ENCODE measurements around the gene LRRC40.
"Not testable (repeated sequence)": the region's sequence is repeated elsewhere in the genome, so short reads cannot be mapped to it uniquely, and the experiment has no call there.

The LRRC40 gene

GRCh38 chr1:70202173-70202758, 3.1 kb downstream of the LRRC40 start:
- DNase-seq (ENCODE audit: low spot score) = no peak

DNA sequence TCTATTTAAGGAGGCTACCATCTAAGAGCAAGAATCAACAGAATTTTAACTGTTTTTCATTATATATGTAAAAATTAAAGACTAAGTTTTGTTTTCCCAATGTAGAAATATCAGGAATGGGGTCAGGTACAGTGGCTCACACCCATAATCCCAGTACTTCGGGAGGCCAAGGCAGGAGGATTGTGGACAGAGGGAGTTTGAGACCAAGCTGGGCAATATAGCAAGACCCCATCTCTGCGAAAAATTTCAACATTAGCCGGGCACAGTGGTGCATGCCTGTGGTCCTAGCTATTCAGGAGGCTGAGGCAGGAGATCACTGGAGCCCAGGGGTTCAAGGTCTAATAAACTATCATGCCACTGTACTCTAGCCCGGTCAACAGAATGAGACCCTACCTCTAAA, 5.3 kb downstream of the LRRC40 start:
- DNase-seq (ENCODE audit: low spot score) = no peak

- no peak for DNase-seq (ENCODE audit: low spot score)
Observed at GRCh38 chr1:70196333-70196732, 9.0 kb downstream of the LRRC40 start.

DNA sequence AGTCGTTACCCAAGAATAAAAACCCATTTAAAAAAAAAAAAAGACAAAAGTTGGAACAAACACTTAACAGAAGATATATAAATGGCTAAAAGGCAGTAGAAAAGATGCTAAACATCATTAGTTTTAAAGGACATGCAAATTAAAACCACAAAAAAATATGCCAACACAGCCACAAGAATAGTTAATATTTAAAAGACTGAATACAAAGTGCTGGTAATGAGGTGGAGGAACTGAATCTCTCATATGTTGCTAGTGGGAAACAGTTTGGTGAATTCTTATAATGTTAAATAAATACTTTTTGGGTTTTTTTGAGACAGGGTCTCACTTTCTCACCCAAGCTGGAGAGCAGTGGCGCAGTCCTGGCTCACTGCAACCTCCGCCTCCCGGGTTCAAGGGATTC, 10.0 kb downstream of the LRRC40 start:
- DNase-seq (ENCODE audit: low spot score) = no peak

DNA sequence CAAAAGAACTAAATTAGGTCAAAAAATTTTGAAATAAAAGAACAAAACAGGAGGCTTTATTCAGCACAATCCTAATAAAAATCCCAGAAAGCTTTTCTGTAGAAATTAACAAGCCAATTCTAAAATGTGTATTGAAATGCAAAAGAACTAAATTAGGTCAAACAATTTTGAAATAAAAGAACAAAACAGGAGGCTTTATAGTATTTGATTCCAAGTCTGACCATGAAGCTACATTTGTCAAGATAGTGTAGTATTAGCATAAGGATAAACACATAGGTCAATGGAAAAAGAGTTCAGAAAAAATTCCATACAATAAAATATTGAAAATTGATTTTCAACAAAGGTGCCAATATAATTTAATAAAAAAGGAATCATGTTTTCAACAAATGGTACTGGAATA, 10.8 kb downstream of the LRRC40 start:
- no peak for DNase-seq (ENCODE audit: low spot score)

DNA sequence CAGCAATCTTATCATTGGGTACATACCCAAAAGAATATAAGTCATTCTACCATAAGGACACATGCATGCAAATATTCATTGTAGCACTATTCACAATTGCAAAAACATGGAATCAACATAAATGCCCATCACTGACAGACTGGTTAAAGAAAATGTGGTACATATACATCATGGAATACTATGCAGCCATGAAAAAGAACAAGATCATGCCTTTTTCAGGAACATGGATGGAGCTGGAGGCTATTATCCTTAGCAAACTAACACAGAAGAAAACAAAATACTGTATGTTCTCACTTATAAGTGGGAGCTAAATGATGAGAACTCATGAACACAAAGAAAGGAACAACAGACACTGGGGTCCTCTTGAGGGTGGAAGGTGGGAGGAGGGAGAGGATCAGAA, 12.9 kb downstream of the LRRC40 start:
- not testable (repeated sequence) for DNase-seq (ENCODE audit: low spot score)

- no peak for DNase-seq (ENCODE audit: low spot score)
Observed at GRCh38 chr1:70190180-70190579, 15.2 kb downstream of the LRRC40 start.

GRCh38 chr1:70188522-70188921, 16.9 kb downstream of the LRRC40 start:
- DNase-seq (ENCODE audit: low spot score) = no peak

DNA sequence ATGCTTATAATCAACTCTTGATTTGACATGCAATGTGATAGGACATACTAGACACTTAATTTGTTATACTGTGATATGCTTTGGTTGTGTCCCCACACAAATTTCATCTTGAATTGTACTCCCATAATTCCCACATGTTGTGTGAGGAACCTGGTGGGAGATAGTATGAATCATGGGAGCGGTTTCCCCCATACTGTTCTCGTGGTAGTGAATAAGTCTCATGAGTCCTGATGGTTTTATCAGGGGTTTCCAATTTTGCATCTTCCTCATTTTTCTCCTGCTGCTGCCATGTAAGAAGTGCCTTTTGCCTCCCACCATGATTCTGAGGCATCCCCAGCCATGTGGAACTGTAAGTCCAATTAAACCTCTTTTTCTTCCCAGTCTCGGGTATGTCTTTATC, 20.2 kb downstream of the LRRC40 start:
- DNase-seq (ENCODE audit: low spot score) = not testable (repeated sequence)

DNA sequence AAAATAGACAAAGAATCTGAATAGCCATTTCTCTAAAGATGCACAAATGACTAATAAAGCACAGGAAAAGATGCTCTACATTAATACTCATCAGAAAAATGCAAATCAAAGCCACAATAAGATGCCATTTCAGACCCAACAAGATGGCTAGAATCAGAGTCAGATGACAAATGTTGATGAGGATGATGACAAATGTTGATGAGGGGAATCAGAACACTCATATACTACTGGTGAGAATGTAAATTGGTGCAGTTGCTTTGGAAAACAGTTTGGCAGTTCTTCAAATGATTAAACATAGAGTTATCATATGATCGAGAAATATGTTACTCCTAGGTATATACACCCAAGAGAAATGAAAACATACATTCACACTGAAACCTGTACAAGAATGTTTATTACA, 33.9 kb downstream of the LRRC40 start:
- DNase-seq (ENCODE audit: low spot score) = no peak

- DNase-seq (ENCODE audit: low spot score) = no peak
Observed at GRCh38 chr1:70169018-70169839, 36.1 kb downstream of the LRRC40 start.

GRCh38 chr1:70168283-70168682, 37.1 kb downstream of the LRRC40 start:
- no peak for DNase-seq (ENCODE audit: low spot score)

DNA sequence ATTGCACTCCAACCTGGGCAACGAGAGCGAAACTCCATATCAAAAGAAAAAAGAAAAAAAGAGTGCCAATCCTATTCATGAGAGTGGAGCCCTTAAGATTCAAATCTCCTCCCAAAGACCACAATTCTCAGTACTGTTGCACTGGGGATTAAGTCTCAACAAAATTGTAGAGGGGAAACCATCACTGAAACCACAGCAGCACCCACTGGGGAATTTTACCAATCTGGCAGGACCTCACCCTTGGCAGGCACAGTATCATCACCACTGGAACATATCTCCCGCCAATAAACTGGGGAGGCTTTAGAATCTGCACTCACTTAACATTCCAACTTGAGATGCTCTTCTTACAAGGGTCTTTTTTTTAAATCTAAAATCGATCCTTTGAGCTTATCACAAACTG, 41.0 kb downstream of the LRRC40 start:
- DNase-seq (ENCODE audit: low spot score) = no peak

DNA sequence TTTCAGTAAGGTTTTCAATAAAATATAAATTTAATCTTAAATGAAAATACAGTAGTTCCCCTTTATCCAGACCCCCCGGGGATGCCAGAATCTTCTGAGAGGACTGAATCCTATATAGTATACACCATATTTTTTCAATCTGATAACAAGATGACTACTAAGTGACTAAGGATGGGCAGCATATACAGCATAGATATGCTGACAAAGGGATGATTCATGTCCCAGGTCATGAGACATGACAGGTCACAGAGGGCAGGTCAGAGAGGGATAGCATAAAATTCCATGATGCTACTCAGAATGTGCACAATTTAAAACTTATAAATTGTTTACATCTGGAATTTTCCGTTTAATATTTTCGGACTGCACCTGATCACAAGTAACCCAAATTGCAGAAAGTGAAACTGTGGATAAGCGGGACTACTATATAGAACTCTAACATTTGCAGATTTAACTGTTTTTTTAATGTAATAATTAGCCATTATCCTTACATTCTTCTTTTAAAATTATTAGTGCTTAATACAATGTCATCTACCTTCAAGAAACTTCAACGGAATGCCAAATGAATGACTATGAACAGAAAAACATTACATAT, 48.8 kb downstream of the LRRC40 start:
- DNase-seq (ENCODE audit: low spot score) = no peak

DNA sequence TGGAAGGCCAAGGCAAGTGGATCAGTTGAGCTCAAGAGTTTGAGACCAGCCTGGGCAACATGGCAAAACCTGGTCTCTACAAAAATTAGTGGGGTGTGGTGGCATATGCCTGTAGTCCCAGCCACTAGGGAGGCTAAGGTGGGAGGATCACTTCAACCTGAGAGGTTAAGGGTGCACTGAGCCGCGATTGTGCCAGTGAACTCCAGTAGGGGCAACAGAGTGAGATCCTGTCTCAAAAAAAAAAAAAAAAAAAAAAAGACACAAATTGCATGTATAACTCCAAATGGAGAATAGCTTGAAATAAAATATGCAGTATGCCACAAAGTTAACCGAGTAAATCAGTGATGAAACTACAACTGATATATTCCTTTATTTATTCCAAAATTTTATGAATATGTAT, 51.6 kb downstream of the LRRC40 start:
- DNase-seq (ENCODE audit: low spot score) = no peak

DNA sequence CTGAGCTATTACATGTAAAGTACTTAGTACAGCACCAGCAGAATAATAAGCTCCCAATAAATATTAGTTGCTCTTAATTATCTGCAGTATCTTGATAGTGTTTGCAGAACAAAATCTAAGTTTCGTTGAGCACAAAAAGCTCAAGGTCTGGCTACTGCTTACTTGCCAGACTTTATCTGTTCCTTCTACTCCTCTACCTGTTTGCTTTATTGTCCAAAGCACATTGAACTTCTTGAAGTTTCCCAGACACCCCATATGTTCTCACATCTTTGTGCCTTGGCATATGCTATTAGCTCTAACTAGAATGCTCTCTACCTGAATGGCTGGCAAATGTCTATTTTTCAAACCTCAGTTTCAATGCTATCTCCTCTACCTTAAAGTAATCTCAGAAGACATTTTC, 54.9 kb downstream of the LRRC40 start:
- DNase-seq (ENCODE audit: low spot score) = no peak

GRCh38 chr1:70146488-70146887, 58.9 kb downstream of the LRRC40 start:
- DNase-seq (ENCODE audit: low spot score) = no peak

- no peak for DNase-seq (ENCODE audit: low spot score)
Observed at GRCh38 chr1:70143048-70143659, 62.2 kb downstream of the LRRC40 start.

DNA sequence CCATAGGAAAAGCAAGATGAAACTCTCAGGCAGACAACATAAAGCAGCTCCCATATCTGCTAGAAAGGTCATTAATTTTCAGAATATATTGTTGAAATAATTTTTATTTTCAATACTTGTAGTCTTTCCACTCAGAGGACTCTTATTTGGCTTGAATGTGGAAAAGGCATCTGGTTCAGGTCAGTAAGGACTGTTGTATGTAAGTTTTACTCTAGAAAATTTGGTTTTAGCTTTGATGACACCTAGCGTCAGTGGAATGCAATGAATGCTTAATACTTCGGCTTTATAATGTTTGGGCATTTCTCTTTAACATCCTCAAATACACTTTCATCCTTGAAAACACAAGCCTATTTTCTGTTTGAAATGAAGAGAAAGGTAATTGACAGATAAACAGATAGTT, 63.3 kb downstream of the LRRC40 start:
- no peak for DNase-seq (ENCODE audit: low spot score)

DNA sequence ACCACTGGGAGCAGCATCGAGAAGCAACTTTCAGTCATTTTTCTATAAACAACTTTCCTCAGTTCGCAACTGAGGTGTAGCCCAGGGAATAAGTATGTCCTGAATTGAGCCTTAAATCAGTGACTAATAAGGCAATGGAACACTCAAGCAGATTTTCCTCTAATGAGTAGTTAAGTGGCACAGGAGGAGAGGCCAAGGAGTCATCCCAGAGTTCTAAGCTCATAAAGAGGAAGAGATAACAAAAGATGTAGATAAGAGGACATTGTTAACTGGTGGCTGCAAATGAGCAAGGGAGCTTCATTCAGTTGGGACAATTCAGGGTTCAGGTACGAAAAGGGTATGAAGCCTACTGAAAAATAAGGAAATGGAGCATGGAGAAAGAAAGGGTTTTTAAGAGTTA, 64.5 kb downstream of the LRRC40 start:
- DNase-seq (ENCODE audit: low spot score) = no peak

GRCh38 chr1:70140343-70140742, 65.0 kb downstream of the LRRC40 start:
- DNase-seq (ENCODE audit: low spot score) = no peak

DNA sequence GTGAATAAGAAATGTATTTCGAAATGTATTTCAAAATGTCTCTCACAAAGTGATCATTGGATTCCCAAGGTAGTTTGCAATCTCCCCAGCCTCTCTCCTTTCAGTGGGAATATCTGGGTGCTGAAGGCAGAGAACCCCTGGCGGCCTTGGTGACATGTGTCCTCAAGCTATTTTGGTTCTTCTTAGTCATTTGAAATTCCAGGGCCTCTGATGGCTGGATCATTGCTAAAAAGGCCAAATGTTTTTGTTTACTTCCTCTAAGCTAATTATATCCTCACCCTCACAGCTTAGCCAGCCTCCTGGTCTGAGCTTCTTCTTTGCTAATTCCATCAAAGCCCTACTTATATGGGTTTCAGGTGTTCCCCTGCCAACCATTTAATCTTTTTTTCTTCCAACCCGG, 71.2 kb downstream of the LRRC40 start:
- DNase-seq (ENCODE audit: low spot score) = no peak

DNA sequence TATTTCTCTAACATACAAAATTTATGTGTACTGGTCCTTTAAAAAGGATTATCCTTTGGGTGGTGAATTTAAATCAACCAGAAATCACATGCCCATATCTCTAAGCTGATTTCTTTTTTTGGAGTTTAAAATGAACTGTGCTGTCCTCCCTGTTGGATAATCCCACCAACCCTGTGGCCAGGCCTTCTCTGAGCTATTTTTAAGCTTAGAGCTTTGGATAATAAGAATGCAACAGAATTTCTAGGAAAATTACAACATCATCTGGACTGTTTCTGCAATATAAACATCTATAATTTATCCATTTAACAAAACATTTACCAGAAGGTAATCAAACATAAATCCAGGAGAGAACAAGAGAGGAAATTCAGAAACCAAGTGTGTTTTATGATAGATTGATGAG, 88.3 kb downstream of the LRRC40 start:
- DNase-seq (ENCODE audit: low spot score) = no peak

Data from CD4-positive, alpha-beta T cell treated with Interleukin-6 at 100 ng/mL for 8 hours (primary cell).